NCI-H524 treated with DMSO at 0.1 percent for 48 hours (cell line): ENCODE data around the gene EFTUD2.

Experiments
- DNase-seq: peaks from one replicate; lab custom pipeline; 2025; lab: John Stamatoyannopoulos, UW

The EFTUD2 gene

DNA sequence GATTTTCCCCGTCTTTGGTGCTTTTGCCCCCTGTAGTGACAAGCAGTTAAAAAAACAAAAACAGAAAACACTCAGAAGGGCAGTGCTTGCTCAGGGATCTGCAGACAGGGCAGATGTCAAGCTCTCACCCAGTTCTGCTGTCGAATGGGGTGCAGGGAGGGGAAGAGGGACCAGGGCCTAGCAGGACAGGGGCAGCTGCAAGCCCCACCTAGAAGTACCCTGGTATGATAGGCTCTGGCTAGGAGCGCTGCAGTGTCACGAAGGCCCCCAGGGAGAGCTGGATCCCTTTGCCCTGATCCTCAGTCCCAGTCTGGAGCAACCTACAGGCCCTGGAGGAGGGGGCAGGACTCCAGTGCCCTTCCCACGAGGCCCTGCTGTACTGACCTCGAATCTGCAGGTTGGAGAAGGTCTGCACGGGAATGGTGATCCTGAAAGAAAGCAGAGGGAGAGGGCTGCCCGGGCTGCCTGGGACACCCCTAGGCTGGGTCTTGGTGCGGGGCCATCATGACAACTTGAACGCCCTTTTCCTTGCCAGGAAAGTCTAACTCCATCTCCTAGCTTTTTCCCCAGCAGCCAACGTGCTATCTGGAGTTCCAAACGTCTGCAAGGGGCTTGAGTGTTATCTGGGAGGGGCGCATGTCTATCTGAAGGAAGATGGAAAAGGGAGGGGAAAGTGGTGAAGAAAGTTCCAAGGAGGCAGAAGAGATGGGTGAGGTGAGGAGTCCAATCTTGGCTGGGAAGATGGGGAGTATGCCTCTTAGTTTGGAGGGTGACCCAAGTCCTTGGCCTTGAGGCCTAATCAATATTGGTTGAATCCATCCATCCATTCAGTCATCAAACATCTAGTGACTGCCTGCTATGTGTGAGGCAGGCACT is 11.2 kb upstream of the EFTUD2 start:
- no peak for DNase-seq

DNA sequence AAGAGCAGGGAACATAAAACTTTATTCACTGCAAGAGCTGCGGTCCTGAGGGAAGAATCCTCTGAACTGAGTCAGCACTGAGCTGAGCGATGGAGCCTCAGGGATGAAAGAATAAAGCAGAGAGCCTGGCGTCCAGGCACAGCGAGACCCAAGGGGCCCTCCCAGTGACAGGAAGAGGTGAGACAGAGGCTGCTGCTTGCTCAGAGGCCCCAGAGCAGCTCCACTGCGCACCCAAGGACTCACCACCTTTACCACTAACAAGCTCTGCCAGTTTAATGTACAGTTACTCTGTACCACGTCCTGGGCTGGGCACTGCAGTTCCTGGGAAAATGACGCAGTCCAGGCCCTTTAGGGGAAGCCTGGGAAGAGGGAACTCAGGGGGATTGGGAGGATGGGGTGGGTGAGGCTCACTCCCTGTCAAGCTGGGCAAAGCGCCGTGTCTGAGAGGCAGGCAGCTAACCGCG is 10.5 kb upstream of the EFTUD2 start:
- no peak for DNase-seq

DNA sequence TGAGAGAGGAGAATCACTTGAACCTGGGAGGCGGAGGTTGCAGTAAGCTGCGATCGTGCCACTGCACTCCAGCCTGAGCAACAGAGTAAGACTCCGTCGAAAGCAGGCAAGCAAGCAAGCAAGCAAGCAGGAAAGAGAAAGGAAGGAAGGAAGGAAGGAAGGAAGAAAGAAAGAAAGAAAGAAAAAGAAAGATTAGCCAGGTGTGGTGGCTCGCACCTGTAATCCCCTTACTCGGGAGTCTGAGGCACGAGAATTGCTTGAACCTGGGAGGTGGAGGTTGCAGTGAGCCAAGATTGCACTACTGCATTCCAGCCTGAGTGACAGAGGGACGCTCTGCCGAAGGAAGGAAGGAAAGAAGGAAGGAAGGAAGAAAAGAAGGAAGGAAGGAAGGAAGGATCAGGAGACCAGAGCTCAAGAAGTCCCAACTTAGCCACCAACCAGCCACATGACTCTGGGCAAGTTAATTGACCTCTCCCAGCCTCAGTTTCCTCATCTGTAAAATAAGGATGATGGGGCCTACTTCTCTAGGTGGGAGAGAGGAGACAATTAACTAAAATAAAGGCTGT is 9.6 kb upstream of the EFTUD2 start:
- DNase-seq = no peak

GRCh38 chr17:44907729-44908470 is 8.7 kb upstream of the EFTUD2 start:
- DNase-seq = no peak

- no peak for DNase-seq
Observed at GRCh38 chr17:44906763-44907728, 7.8 kb upstream of the EFTUD2 start.

GRCh38 chr17:44906010-44906646 is 6.9 kb upstream of the EFTUD2 start:
- DNase-seq = no peak

DNA sequence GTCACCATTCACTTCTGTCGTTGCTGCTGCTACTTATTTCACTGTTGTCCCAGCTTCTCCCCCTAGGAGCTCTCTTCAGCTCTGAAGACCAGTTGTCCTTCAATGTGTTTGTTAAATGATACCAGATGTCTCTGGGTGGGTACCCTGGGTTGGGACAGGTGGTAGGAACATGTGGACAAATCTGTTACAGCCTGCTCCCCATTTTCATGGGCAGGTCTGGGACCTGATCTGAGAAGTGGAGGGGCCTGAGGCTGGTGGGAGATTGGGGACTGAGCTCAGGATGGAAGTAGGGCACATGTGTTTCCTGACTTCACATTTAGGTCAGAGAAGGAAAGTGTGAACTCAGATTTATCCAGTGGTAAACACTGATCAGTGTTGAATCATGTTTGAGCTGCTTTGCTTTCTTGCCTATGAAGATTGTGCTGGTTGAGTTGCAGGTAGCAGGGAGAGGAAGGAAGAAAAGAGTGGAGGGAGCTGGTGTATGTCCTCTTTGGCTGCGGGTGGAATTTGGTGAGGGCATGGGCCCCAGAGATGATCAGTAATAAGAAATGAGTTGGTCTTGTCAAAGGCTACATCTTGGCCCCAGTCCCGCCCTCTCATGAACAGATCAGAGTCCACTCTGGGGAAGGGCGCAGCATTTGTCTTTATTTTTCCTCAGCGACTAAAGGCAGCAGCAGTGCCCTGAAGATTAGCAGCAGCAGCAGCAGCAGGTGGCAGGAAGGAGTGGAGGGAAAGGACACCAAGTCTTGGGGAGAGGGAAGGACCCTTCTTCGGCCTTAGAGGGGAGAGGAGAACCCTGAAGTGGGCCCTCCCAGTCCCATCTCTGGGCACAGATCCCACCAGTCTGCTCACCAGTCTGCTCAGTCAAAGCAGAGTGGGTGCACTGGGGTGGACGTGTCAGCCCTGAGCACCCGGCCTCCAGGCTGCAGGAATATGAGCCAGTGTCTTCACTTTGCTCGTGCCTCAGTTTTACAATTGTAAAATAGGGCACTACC is 6.1 kb upstream of the EFTUD2 start:
- DNase-seq = peak; percentile 55

DNA sequence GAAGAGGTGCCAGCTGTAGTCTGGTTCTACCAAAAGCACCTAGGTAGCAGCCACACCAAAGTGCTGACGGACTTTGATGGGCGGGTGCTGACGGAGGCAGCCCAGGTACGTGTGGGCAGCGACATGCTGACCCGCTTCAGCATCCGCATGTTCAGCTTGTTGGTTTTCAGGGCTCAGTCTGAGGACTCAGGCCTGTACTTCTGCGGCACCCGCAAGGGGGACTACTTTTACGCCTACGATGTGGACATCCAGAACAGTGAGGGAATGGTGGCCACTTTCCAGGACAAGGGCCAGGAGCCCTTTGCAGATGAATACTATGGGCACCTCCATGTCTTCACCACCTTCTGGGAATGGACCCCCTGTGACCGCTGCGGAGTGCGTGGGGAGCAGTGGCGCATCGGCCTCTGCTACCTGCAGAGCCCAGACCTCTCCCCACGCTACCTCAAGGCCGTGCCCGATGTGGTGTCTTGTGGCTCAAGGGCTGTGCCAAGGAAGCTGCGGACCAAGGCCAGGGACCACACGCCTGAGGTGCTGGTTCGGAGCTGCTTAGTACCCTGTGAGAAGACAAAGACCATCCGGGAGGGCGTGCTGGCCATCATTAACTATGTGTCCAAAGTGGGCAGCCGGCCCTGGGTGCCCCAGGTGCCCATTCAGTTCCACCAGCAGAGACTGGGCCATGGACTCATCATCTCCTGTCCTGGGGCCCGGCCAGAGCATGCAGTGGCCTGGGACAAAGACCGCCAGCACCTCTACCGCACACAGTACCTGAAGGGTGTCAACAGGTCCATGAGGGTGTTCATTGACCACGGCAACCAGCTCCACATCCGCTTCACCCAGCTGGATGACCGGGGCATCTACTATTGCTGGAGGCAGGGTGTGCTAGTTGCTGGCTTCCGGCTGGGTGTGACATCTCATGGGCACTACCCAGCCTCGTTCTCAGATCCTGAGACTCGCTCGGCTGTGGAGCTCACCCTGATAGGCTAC is 5.0 kb upstream of the EFTUD2 start:
- DNase-seq = no peak

DNA sequence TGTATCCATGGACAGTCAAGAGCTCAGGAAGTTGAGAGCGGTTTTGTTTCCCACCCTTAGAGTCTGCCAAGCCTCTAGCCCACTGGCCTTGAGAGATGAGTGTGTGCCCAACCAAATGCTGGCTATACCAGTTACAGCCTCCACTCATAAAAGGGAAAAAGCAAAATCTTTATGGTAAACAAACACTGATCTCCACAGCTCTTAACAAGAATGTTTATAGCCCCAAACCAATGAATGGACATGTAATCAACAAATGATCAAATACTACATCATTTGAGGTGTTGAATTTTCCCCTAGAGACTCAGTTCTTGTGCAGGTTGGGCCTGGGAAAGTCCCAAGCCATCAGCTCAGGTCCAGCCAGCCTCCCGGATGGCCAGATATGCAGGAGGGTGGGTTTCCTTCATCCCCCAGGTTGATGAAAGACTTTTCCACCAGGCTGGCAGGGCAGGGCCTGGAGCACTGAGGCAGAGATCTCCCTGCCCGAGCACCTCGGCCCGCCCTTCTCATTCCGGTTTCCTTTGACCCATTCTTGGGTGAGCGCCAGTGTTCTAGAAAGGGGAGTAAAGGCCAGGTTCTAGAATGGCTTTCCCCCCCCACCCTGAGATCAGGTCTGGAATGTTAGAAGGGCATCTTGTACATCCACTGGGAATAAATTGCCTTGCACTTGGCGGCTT is 3.9 kb upstream of the EFTUD2 start:
- no peak for DNase-seq

- DNase-seq = no peak
Observed at GRCh38 chr17:44902135-44902760, 3.0 kb upstream of the EFTUD2 start.

DNA sequence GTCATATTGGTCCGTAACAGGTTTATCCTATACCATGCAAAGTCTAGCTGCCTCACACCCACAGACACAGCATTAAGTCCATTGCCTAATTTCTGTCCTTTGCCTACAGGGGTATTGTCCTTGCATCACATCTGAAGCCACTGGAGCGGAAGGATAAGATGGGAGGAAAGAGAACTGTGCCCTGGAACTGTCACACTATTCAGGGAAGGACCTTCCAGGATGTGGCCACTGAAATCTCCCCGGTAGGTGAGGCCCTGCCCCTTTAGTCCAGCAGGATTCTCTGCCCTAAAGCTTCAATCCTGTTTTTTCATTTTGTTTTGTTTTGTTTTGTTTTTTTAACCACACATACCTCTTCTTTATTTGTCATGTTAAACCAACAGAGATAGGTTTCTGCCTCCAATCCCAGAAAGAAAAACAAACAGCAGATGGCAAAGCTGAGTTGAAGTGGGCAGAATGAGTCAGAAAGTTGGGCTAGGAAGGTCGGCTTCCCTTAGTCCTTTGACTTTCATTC is 2.2 kb upstream of the EFTUD2 start:
- DNase-seq = no peak

DNA sequence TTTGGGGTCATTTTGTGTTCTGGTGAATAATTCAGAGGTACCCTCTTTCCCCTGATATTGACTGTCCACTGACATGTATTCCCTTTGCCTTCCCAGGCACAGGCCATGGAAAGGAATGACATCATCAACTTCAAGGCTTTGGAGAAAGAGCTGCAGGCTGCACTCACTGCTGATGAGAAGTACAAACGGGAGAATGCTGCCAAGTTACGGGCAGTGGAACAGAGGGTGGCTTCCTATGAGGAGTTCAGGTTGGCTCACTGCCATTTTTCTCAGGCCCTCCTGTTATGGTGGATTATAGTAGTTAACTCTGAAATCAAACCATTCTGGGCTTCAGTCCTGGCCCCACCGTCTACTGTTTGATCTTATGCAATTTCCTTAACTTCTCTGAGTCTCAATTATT is 1.6 kb upstream of the EFTUD2 start:
- peak; percentile 47 for DNase-seq

- no peak for DNase-seq
Observed at GRCh38 chr17:44898768-44899073, 524 bp downstream of the EFTUD2 start.

GRCh38 chr17:44894642-44895041 is 4.6 kb downstream of the EFTUD2 start:
- DNase-seq = no peak

DNA sequence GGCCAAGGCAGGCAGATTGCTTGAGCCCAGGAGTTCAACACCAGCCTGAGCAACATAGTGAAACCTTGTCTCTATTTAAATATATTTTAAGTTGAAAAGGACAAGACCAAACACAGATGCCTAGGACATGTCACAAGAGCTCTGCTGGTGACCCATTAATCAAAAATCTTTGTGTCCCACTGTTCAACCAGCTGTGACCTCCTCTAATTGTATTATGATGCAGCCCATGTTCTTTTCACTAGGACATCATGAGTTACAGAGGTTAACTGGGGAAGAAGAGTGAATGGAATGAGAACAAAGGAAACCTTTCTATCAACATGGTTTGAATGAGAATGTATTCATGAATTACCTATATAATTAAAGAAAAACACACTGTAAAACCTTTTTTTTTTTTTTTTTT is 7.0 kb downstream of the EFTUD2 start:
- DNase-seq = no peak

GRCh38 chr17:44889003-44889402 is 10.2 kb downstream of the EFTUD2 start:
- no peak for DNase-seq
